GM19035 (cell line): ENCODE data around the gene AAGAB.
"Not testable (repeated sequence)": the region's sequence is repeated elsewhere in the genome, so short reads cannot be mapped to it uniquely, and the experiment has no call there.

Experiments
- ATAC-seq: cut with Tn5 transposase; IDR thresholded peaks from one replicate; pipeline ENCODE4 v1.9.1; 2021; ENCODE audit not compliant: unreplicated experiment

AAGAB gene

GRCh38 chr15:67253549-67254237 is 768 bp downstream of the AAGAB start:
- no peak for ATAC-seq

- ATAC-seq: no peak
Measured at GRCh38 chr15:67253101-67253500, 1.4 kb downstream of the AAGAB start.

- ATAC-seq: no peak
Measured at GRCh38 chr15:67251318-67251717, 3.1 kb downstream of the AAGAB start.

- no peak for ATAC-seq
Measured at GRCh38 chr15:67249830-67250229, 4.6 kb downstream of the AAGAB start.

- no peak for ATAC-seq
Measured at GRCh38 chr15:67248011-67248505, 6.4 kb downstream of the AAGAB start.

- ATAC-seq: not testable (repeated sequence)
Measured at GRCh38 chr15:67246606-67247005, 7.9 kb downstream of the AAGAB start.

- no peak for ATAC-seq
Measured at GRCh38 chr15:67244971-67245478, 9.4 kb downstream of the AAGAB start.

GRCh38 chr15:67242708-67243111 is 11.8 kb downstream of the AAGAB start:
- no peak for ATAC-seq

- ATAC-seq: peak; percentile 83
Measured at GRCh38 chr15:67241132-67241855, 13.2 kb downstream of the AAGAB start.

- ATAC-seq: no peak
Measured at GRCh38 chr15:67240235-67241131, 14.0 kb downstream of the AAGAB start.

- ATAC-seq: no peak
Measured at GRCh38 chr15:67232591-67232990, 21.9 kb downstream of the AAGAB start.

GRCh38 chr15:67230504-67230903 is 24.0 kb downstream of the AAGAB start:
- no peak for ATAC-seq

GRCh38 chr15:67228286-67228685 is 26.2 kb downstream of the AAGAB start:
- ATAC-seq: no peak

- ATAC-seq: no peak
Measured at GRCh38 chr15:67227846-67228245, 26.6 kb downstream of the AAGAB start.

GRCh38 chr15:67227431-67227830 is 27.0 kb downstream of the AAGAB start:
- no peak for ATAC-seq

GRCh38 chr15:67225336-67225735 is 29.1 kb downstream of the AAGAB start:
- ATAC-seq: no peak

- ATAC-seq: no peak
Measured at GRCh38 chr15:67224889-67225288, 29.6 kb downstream of the AAGAB start.

GRCh38 chr15:67219288-67219687 is 35.2 kb downstream of the AAGAB start:
- no peak for ATAC-seq

GRCh38 chr15:67218428-67218827 is 36.0 kb downstream of the AAGAB start:
- no peak for ATAC-seq

GRCh38 chr15:67216859-67217258 is 37.6 kb downstream of the AAGAB start:
- no peak for ATAC-seq

- no peak for ATAC-seq
Measured at GRCh38 chr15:67215102-67215501, 39.4 kb downstream of the AAGAB start.
